WTC11 (cell line): ENCODE data around the gene CHFR.

Experiments
- ATF6 ChIP-seq: sonication (generic); formaldehyde crosslinking; IDR thresholded peaks from 2 replicates; pipeline ENCODE4 v1.8.1; 2023; ENCODE audit warnings: mild to moderate bottlenecking, missing genetic modification reagents
- CTCF ChIP-seq: fragments of 200-600 bp; IDR thresholded peaks from 2 replicates; pipeline ENCODE4 v1.8.0; 2022; ENCODE audit warnings: antibody characterized with exemption
- GRHL2 ChIP-seq: fragments of 250-450 bp; sonication (Bioruptor Pico); IDR thresholded peaks from 2 replicates; pipeline ENCODE4 v1.8.0; 2022; ENCODE audit warnings: mild to moderate bottlenecking, moderate library complexity; ENCODE audit not compliant: insufficient replicate concordance, severe bottlenecking
- KAT7 ChIP-seq: sonication (generic); formaldehyde crosslinking; IDR thresholded peaks from 2 replicates; pipeline ENCODE4 v1.8.1; 2023; ENCODE audit warnings: missing genetic modification reagents, mild to moderate bottlenecking, borderline replicate concordance
- MYBL2 ChIP-seq: sonication (generic); formaldehyde crosslinking; IDR thresholded peaks from 2 replicates; pipeline ENCODE4 v1.8.1; 2023; ENCODE audit warnings: mild to moderate bottlenecking, moderate library complexity, missing genetic modification reagents
- STAT6 ChIP-seq: sonication (generic); formaldehyde crosslinking; conservative IDR thresholded peaks from 2 replicates; pipeline ENCODE4 v1.8.1; 2023; ENCODE audit warnings: mild to moderate bottlenecking, low read depth, missing genetic modification reagents, moderate library complexity
- ZBTB21 ChIP-seq: sonication (generic); formaldehyde crosslinking; IDR thresholded peaks from 2 replicates; pipeline ENCODE4 v1.8.1; 2023; ENCODE audit warnings: mild to moderate bottlenecking, missing genetic modification reagents, borderline replicate concordance

- TF ChIP-seq GRHL2 (CRISPR knock-in tag), result no peak
- TF ChIP-seq MYBL2 (CRISPR knock-in tag), result no peak
- TF ChIP-seq CTCF, result no peak
- TF ChIP-seq ZBTB21 (CRISPR knock-in tag), result no peak
- no peak for TF ChIP-seq KAT7 (CRISPR knock-in tag)
- no peak for TF ChIP-seq STAT6 (CRISPR knock-in tag)
- TF ChIP-seq ATF6, result no peak
Measured at GRCh38 chr12:132801741-132802140, 85.7 kb downstream of the CHFR start.
